K562 (cell line): ENCODE results near the gene PTGR1. TPM values are rescaled to one million over a fixed set of nuclear protein-coding genes. Genes with fewer than 3 reads are reported as not detected.

Source experiments
- ATAC-seq: fragments of 200-7000 bp; cut with Tn5 transposase; 3 replicates; pipeline ENCODE4 v1.9.1; 2020; ENCODE audit warnings: moderate library complexity
- BruUV-seq: library from RNA; stranded (reverse); fragments of 400-500 nt; replicated peaks from 2 replicates; lab custom pipeline; 2021; lab: Mats Ljungman, UMichigan
- CTCF ChIA-PET: fragments of 300-600 bp; formaldehyde crosslinking; extraction: SDS; loops from one replicate; lab custom pipeline; 2021; ENCODE audit warnings: low intra/inter-chr PET ratio; lab: Yijun Ruan, JAX
- POLR2A ChIA-PET: fragments of 300-600, 350-650 bp; sonication (Branson Sonifier 250); formaldehyde crosslinking; extraction: SDS; loops from one replicate; lab custom pipeline; 2021; ENCODE audit warnings: antibody characterized with exemption, inconsistent platforms; lab: Yijun Ruan, JAX
- DNase-seq, 4 experiments: peaks; one replicate each; pipeline versions ENCODE4 v3.0.0 to v3.0.0-alpha.2; 2011 to 2018; ENCODE audit warnings: low spot score in 3 of 4, mixed read lengths in 3 of 4; ENCODE audit errors: extremely low read depth in 1 of 4
- FAIRE-seq: peaks from 2 replicates; lab custom pipeline; 2011; peaks lifted over from hg19 to GRCh38; lab: Jason Lieb, UNC
- H2AFZ ChIP-seq: 2 replicates; pipeline ENCODE4 v1.6.0; 2011; ENCODE audit warnings: low read depth, low read length, control low read depth, inconsistent platforms
- H3K27ac ChIP-seq: fragments of 200-600 bp; 3 replicates; pipeline ENCODE4 v1.8.0; 2011; ENCODE audit warnings: low read depth, mild to moderate bottlenecking, control low read depth, inconsistent platforms, low read length, moderate library complexity, mixed read lengths; ENCODE audit errors: extremely low read depth
- H3K27me3 ChIP-seq, 2 experiments: fragments of 300-600 bp in 1 of 2; 2 replicates in 1 of 2; 3 replicates in 1 of 2; pipeline versions ENCODE4 v1.6.0 to v1.8.0; 2011; ENCODE audit warnings: inconsistent platforms in 2 of 2, low read length in 2 of 2, mild to moderate bottlenecking in 1 of 2, mixed read lengths in 1 of 2, moderate library complexity in 1 of 2; ENCODE audit not compliant: control insufficient read depth in 2 of 2, insufficient read depth in 2 of 2
- H3K36me3 ChIP-seq: fragments of 300-600 bp; 3 replicates; pipeline ENCODE4 v1.8.0; 2011; ENCODE audit warnings: mild to moderate bottlenecking, low read length, inconsistent platforms; ENCODE audit not compliant: control insufficient read depth, insufficient read depth
- H3K4me1 ChIP-seq, 2 experiments: fragments of 200-600 bp in 1 of 2; replicated peaks in 1 of 2; 2 replicates in 1 of 2; 3 replicates in 1 of 2; pipeline versions ENCODE4 v1.5.1 to v1.8.0; 2011; ENCODE audit warnings: inconsistent platforms in 2 of 2, low read length in 2 of 2, mild to moderate bottlenecking in 1 of 2, mixed read lengths in 1 of 2, moderate library complexity in 1 of 2; ENCODE audit not compliant: control insufficient read depth in 2 of 2, insufficient read depth in 2 of 2
- H3K4me2 ChIP-seq: 2 replicates; pipeline ENCODE4 v1.6.1; 2011; ENCODE audit warnings: low read length, control low read depth, inconsistent platforms, mixed read lengths; ENCODE audit not compliant: insufficient read depth
- H3K4me3 ChIP-seq: fragments of 200-600 bp; sonication (generic), shearing (Covaris generic); 2 replicates; pipeline ENCODE4 v1.5.1; 2016; ENCODE audit warnings: control low read depth, inconsistent platforms
- H3K79me2 ChIP-seq: fragments of 200-600 bp; 3 replicates; pipeline ENCODE4 v1.8.0; 2011; ENCODE audit warnings: low read length, inconsistent platforms; ENCODE audit not compliant: control insufficient read depth, insufficient read depth
- H3K9ac ChIP-seq, 2 experiments: 2 replicates each; pipeline versions ENCODE4 v1.6.0 to v1.6.1; 2011; ENCODE audit warnings: low read depth in 2 of 2, low read length in 2 of 2, control low read depth in 1 of 2, inconsistent platforms in 1 of 2, mild to moderate bottlenecking in 1 of 2, mixed read lengths in 1 of 2; ENCODE audit not compliant: insufficient read depth in 1 of 2
- H3K9me1 ChIP-seq: one replicate; pipeline ENCODE4 v1.6.0; 2011; ENCODE audit warnings: inconsistent platforms, mild to moderate bottlenecking, low read length, moderate library complexity; ENCODE audit not compliant: control insufficient read depth, insufficient read depth
- H3K9me3 ChIP-seq: replicated peaks from 2 replicates; pipeline ENCODE4 v1.5.1; 2011; ENCODE audit warnings: low read depth, low read length, inconsistent platforms; ENCODE audit not compliant: control insufficient read depth, insufficient read depth
- H4K20me1 ChIP-seq: replicated peaks from 2 replicates; pipeline ENCODE4 v1.6.1; 2011; ENCODE audit warnings: low read length, inconsistent platforms, mixed read lengths; ENCODE audit not compliant: control insufficient read depth, insufficient read depth
- CEBPB ChIP-seq: fragments of 450-650 bp; IDR thresholded peaks from 2 replicates; pipeline ENCODE4 v1.6.1; 2016; ENCODE audit warnings: missing genetic modification characterization, missing compliant biosample characterization
- LCOR ChIP-seq: sonication (generic); formaldehyde crosslinking; IDR thresholded peaks from 2 replicates; pipeline ENCODE4 v1.8.0; 2022; ENCODE audit warnings: mild to moderate bottlenecking, missing genetic modification reagents
- RAD51 ChIP-seq: fragments of 450-650 bp; IDR thresholded peaks from 2 replicates; pipeline ENCODE4 v1.7.1; 2016; ENCODE audit warnings: low read depth, mild to moderate bottlenecking, borderline replicate concordance
- ZNF57 ChIP-seq: fragments of 450-650 bp; formaldehyde crosslinking; IDR thresholded peaks from 2 replicates; pipeline ENCODE4 v1.4.0; 2020; ENCODE audit warnings: mild to moderate bottlenecking, moderate library complexity
- ZNF655 ChIP-seq: fragments of 250-450 bp; sonication (Bioruptor Pico); IDR thresholded peaks from 2 replicates; pipeline ENCODE4 v1.5.0; 2021
- WGBS: fragments of 100-300 bp; shearing (Covaris generic); methylation state at CpG from one replicate; pipeline ENCODE4 v1.1.6; 2016; ENCODE audit warnings: low coverage, mixed read lengths; ENCODE audit not compliant: insufficient coverage; ENCODE audit errors: missing lambda C conversion rate; 5-methylcytosine and 5-hydroxymethylcytosine counted together
- in situ Hi-C: fragments of 300-500 bp; cut with MboI; formaldehyde crosslinking; loops from 4 replicates; pipeline ENCODE4 v1.15.0; 2018; ENCODE audit warnings: inconsistent platforms, mixed read lengths
- intact Hi-C: fragments of 100-400 bp; cut with micrococcal nuclease; formaldehyde crosslinking; loops from 2 replicates; pipeline ENCODE4 v1.14.2; 2022
- polyA plus RNA-seq, 8 experiments: library from polyadenylated mRNA; depleted of rRNA in 4 of 8; stranded (reverse) in 5 of 8; unstranded in 3 of 8; fragments of >200 nt; fragmentation: Nextera tagmentation in 2 of 8; fragmentation: Illumina TruSeq in 1 of 8; extraction: Ambion mirVana in 2 of 8; extraction: Trizol in 1 of 8; gene quantifications; 2 replicates each; pipeline versions ENCODE4 v1.2.1 to v1.2.3, GENCODE V29; 2011 to 2014; ENCODE audit warnings: inconsistent platforms in 1 of 8, missing spikeins in 1 of 8
- total RNA-seq, 7 experiments: library from RNA; depleted of rRNA in 6 of 7; stranded (reverse); fragments of >200 nt in 6 of 7; fragmentation: Illumina TruSeq in 2 of 7; extraction: Trizol in 2 of 7; gene quantifications; 2 replicates each; pipeline versions ENCODE4 v1.2.1 to v1.2.3, GENCODE V29; 2011 to 2021; ENCODE audit warnings: low replicate concordance in 1 of 7
- TF ChIP-seq, protein P1 (sequence below): fragments of 450-650 bp; IDR thresholded peaks from 2 replicates; pipeline ENCODE4 v1.6.1; 2016; ENCODE audit warnings: mild to moderate bottlenecking

The PTGR1 gene
- total and polyA plus RNA-seq, 9 of the 15 experiments (the other 6 are each of a cell fraction or from before 2014, with no cell fraction given), result 0.22 TPM; not detected in 8

DNA sequence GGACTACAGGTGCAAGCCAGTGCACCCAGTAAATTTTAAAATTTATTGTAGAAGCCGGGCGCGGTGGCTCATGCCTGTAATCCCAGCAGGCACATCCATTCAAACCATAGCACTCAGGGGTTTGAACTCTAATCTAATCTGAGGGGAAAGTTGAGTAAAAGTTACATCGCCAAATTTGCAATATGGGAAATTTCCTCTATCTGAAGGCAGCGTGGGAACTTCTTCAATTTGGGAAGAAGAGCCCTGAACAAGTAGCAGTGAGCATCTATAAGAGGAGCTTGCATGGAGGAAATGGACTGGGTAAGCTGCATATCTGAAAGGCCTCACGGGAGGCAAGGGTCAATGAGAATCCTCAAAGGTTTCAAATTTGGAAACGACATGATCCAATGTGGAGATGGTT lies 29.0 kb upstream of the PTGR1 start:
- Histone ChIP-seq H2AFZ (no peak overlapping the region), H3K9me1 (peaks cover 2% of the 10 kb centered on the region), H3K9me3 (no peaks in the 10 kb centered on the region), H3K4me3 (no peak overlapping the region), H3K36me3 (peaks cover 8% of the 10 kb centered on the region; the same call in 2 of the 3 replicates), H3K9ac (no peak overlapping the region), H3K4me2 (no peak overlapping the region), H3K27me3 (no peaks in the 10 kb centered on the region), H3K4me1 (peaks cover 4 to 6% of the 10 kb centered on the region in 2 experiments; a peak in 4 of 5 replicates), H4K20me1 (peaks cover under 1% of the 10 kb centered on the region; the same call in 1 of the 2 replicates), H3K27ac (no peak overlapping the region)
- 41% methylated on average over 7 of the region's 7 CpGs for WGBS
- intact Hi-C loops, result no loop called here
- ChIA-PET CTCF (no interaction called here), POLR2A (interaction anchor here (0.7 kb wide), 1 partner anchor 138 kb away, joined by 3 read pairs; no protein-coding TSS in a partner anchor)
- BruUV-seq, result no TSS peak
- in situ Hi-C loops, result no loop called here
- FAIRE-seq, result no peak
- TF ChIP-seq CEBPB (tag) (0 out of 2 replicates have a peak, but pooled peaks have one; percentile 5), ZNF655 (CRISPR knock-in tag) (no peak)
- TF ChIP-seq, all 486 proteins: peak for 1
- no peak for DNase-seq
- peaks cover 29% of the 10 kb centered on the region for H3K79me2 ChIP-seq
- no peak for ATAC-seq

DNA sequence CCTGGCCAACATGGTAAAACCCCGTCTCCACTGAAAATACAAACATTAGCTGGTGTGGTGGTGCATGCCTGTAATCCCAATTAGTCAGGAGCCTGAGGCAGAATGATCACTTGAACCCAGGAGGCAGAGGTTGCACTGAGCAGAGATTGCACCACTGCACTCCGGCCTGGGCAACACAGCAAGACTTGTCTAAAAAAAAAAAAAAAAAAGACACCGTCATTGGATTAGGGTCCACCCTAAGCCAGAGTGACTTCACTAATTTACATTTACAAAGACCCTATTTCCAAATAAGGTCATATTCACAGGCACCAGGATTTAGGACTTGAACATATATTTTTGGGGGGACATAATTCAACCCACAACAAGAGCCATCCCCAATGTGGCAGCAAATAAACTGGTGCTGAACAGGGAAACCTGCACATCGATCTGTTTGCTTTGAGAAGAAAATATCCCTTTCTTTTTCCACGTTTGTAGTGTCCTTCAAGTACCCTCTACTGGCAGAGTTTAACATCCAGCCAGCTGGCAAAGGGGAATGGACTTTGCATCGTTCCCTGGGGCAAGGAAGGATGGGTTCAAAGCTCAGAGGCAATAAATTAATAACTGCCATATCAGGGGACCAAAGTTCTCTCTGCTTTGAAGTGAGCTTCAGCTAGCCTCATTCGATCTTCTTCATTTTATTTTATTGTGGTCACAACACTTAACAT lies 28.0 kb upstream of the PTGR1 start:
- Histone ChIP-seq H3K27ac (no peak overlapping the region), H3K36me3 (no peaks in the 10 kb centered on the region), H3K9ac (no peak overlapping the region), H3K4me1 (peaks cover under 1 to 6% of the 10 kb centered on the region in 2 experiments; a peak in 4 of 5 replicates), H3K4me3 (no peak overlapping the region), H3K4me2 (no peak overlapping the region), H3K27me3 (no peaks in the 10 kb centered on the region), H4K20me1 (no peaks in the 10 kb centered on the region), H3K79me2 (peaks cover 19% of the 10 kb centered on the region), H2AFZ (no peak overlapping the region), H3K9me1 (no peaks in the 10 kb centered on the region), H3K9me3 (no peaks in the 10 kb centered on the region)
- no TSS peak for BruUV-seq
- ChIA-PET CTCF (no interaction called here), POLR2A (interaction anchor here (0.6 kb wide), 1 partner anchor 13 kb away, joined by 3 read pairs; no protein-coding TSS in a partner anchor)
- ATAC-seq (no peak), FAIRE-seq (no peak), DNase-seq (no peak)
- intact Hi-C loops (no loop called here), in situ Hi-C loops (no loop called here)
- 31% methylated on average over 7 of the region's 7 CpGs for WGBS
- TF ChIP-seq ZNF57 (CRISPR knock-in tag), result no peak
- TF ChIP-seq, protein P1, sequence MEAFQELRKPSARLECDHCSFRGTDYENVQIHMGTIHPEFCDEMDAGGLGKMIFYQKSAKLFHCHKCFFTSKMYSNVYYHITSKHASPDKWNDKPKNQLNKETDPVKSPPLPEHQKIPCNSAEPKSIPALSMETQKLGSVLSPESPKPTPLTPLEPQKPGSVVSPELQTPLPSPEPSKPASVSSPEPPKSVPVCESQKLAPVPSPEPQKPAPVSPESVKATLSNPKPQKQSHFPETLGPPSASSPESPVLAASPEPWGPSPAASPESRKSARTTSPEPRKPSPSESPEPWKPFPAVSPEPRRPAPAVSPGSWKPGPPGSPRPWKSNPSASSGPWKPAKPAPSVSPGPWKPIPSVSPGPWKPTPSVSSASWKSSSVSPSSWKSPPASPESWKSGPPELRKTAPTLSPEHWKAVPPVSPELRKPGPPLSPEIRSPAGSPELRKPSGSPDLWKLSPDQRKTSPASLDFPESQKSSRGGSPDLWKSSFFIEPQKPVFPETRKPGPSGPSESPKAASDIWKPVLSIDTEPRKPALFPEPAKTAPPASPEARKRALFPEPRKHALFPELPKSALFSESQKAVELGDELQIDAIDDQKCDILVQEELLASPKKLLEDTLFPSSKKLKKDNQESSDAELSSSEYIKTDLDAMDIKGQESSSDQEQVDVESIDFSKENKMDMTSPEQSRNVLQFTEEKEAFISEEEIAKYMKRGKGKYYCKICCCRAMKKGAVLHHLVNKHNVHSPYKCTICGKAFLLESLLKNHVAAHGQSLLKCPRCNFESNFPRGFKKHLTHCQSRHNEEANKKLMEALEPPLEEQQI, result no peak
- TF ChIP-seq RAD51, result no peak
- no peak for TF ChIP-seq LCOR
